HG02943 (cell line): ENCODE measurements around the gene ANKHD1.

Source experiments
- ATAC-seq: cut with Tn5 transposase; IDR thresholded peaks from one replicate; pipeline ENCODE4 v1.9.1; 2021; ENCODE audit warnings: mild to moderate bottlenecking, low read depth, moderate library complexity; ENCODE audit not compliant: unreplicated experiment

Gene ANKHD1, protein sequence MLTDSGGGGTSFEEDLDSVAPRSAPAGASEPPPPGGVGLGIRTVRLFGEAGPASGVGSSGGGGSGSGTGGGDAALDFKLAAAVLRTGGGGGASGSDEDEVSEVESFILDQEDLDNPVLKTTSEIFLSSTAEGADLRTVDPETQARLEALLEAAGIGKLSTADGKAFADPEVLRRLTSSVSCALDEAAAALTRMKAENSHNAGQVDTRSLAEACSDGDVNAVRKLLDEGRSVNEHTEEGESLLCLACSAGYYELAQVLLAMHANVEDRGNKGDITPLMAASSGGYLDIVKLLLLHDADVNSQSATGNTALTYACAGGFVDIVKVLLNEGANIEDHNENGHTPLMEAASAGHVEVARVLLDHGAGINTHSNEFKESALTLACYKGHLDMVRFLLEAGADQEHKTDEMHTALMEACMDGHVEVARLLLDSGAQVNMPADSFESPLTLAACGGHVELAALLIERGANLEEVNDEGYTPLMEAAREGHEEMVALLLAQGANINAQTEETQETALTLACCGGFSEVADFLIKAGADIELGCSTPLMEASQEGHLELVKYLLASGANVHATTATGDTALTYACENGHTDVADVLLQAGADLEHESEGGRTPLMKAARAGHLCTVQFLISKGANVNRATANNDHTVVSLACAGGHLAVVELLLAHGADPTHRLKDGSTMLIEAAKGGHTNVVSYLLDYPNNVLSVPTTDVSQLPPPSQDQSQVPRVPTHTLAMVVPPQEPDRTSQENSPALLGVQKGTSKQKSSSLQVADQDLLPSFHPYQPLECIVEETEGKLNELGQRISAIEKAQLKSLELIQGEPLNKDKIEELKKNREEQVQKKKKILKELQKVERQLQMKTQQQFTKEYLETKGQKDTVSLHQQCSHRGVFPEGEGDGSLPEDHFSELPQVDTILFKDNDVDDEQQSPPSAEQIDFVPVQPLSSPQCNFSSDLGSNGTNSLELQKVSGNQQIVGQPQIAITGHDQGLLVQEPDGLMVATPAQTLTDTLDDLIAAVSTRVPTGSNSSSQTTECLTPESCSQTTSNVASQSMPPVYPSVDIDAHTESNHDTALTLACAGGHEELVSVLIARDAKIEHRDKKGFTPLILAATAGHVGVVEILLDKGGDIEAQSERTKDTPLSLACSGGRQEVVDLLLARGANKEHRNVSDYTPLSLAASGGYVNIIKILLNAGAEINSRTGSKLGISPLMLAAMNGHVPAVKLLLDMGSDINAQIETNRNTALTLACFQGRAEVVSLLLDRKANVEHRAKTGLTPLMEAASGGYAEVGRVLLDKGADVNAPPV (N-terminal part only)

GRCh38 chr5:140401362-140402257 is at the start of gene ANKHD1:
TSS of gene ANKHD1 (plus strand) at chr5:140401833. CDS start at chr5:140401968, 135 bp downstream.
- ATAC-seq: peak; percentile 82

GRCh38 chr5:140355546-140355945 is 46.1 kb upstream of the ANKHD1 start:
- ATAC-seq: no peak

DNA sequence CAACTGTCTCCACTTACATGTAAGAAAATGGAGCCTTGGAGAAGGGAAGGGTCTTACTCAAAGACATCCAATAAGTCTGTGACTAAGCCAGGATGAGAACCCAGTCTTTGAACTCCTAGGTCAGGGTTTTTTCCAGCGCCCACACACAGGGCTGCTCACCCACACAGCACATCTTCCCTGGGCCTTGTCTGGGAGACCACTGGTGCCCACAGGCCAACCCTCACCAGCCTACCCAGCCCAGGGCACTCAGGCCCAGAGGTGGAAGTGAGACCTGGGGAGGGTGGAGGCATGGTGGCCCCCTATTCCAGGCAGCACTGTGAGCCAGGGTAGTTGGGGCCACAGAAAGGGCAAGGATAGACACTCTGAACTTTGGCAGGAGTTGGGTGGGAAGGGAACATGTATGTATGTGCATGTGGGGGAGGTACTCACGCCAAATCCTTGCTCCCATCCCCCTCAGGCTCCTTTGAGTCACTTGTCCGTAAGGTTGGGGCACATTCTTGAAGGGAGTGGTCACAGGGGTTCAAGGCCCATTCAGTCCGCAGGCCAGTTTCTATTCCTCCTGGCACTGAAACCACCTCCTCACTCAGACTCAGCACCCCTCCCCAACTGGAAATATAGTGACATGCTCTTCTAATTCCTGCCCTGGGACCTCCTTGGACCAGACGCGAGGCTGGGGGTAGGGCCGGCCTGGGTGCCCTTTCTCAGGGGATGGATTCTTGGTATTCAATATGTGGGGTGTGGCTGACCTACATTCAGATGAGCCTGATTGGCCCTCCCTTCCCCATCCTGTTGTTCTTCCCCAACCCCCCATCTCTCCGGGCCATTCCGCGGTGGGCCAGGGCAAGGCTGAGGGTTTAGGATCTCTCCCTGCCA is 44.5 kb upstream of the ANKHD1 start:
- peak; percentile 18 for ATAC-seq

- ATAC-seq: peak; percentile 89
These were observed 43.9 kb upstream of the ANKHD1 start for GRCh38 chr5:140357726-140358093.

GRCh38 chr5:140358738-140359310 is 42.8 kb upstream of the ANKHD1 start:
- ATAC-seq: no peak

DNA sequence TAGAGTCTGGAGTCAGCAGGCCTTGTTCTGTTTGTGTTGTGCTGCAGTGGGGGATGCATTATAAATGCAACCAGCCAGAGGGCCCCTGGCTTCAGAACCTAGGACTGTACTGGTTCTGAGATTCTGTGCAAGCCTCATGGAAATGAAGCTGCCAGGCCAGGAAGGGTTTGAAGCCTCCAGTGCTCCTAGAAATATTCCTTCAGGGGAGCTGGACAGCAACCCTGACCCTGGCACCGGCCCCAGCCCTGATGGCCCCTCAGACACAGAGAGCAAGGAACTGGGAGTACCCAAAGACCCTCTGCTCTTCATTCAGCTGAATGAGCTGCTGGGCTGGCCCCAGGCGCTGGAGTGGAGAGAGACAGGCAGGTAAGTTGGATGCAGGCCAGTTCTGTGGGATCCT is 41.5 kb upstream of the ANKHD1 start, which contains the start of gene SLC4A9:
Gene SLC4A9 (plus strand): TSS at position 94 of the 400 bp plus-strand sequence. CDS start 43 bp downstream, at position 137.
- ATAC-seq: no peak

- no peak for ATAC-seq
These were observed 40.8 kb upstream of the ANKHD1 start for GRCh38 chr5:140360681-140361479.

DNA sequence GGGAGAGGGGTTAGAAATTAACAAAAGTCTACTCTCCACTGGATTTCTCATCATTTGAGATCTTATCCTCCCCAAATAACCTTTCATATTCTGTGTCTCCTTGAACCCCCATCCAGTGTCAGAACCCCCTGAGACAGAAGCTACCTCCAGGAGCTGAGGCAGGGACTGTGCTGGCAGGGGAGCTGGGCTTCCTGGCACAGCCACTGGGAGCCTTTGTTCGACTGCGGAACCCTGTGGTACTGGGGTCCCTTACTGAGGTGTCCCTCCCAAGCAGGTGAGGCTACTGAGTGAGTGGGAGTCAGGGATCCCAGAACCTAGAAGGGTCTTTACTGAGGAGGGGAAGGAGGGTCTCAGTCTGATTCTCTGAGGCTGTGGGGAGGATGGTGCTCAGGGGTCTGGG is 39.7 kb upstream of the ANKHD1 start:
- no peak for ATAC-seq

- no peak for ATAC-seq
These were observed 39.3 kb upstream of the ANKHD1 start for GRCh38 chr5:140362311-140362710.

DNA sequence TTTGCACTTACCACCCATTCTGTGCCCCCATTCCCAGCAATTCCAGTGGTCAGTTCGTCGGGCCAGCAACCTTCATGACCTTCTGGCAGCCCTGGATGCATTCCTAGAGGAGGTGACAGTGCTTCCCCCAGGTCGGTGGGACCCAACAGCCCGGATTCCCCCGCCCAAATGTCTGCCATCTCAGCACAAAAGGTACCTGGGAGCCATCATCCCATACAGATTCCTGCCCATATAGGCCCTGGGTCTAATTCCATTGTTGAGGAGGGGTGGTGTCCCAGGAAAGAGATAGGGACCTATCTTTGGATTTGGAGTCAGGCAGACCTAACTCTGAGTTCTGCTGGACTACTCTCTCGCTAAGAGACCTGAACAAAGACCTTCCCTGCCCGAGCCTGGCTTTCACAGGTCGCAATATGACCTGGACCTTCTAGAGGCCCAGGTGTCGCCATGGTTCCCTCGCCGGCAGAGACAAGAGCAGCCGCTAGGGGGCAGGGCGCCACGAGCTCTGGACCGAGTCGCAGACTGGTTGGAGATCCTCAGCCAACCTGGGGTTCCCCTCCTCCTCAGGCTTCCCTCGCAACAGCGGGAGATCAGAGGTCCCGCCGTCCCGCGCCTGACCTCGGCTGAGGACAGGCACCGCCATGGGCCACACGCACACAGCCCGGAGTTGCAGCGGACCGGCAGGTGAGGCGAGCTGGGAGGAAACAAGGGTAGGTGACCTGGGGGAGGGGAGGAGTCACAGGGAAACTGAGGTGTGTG is 38.6 kb upstream of the ANKHD1 start:
- ATAC-seq: no peak

- no peak for ATAC-seq
These were observed 37.8 kb upstream of the ANKHD1 start for GRCh38 chr5:140363631-140364471.

DNA sequence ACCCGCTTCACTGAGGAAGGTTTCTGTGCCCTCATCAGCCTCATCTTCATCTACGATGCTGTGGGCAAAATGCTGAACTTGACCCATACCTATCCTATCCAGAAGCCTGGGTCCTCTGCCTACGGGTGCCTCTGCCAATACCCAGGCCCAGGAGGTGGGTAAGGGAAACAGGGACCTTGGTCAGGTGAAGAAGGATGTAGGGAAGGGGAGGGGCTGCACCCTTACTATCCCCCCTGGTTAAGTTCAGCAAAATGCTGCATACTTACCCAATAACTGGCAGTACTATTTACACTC is 37.2 kb upstream of the ANKHD1 start:
- ATAC-seq: no peak

GRCh38 chr5:140365282-140365681 is 36.4 kb upstream of the ANKHD1 start:
- ATAC-seq: no peak

GRCh38 chr5:140365941-140366340 is 35.7 kb upstream of the ANKHD1 start:
- no peak for ATAC-seq

DNA sequence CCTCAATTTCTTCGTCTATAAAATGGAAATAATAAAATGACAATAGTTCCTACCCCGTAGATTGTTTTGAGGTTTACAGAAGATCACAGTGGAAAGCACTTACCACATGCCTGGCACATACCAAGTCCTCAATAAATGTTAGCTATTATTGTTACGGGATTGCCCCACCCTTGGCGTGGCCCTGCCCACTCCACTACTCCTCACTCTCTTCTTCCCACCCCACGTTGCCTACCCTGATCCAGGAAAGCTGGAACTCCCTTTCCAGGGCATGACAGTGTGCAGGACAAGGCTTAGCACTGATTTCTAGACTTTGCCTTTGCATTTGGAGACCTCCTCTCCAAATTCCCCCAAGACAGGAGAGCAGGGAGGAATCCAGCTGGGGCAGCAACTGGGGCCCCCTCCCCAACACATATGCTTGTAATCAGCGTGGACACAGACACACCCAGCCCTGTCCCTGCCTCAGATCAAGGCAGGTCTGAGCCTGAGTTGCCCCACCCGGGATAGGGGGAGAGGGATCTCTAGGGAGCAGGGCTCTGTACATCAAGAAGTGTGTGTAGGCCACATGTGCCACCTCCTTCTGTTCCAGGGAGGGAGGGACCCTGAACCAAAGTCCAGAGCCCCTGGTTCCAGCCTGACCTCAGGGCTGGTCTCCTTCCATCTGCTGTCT is 34.9 kb upstream of the ANKHD1 start:
- no peak for ATAC-seq
